ENCODE data around the gene TRPC4AP. TPM values are rescaled to one million over a fixed set of nuclear protein-coding genes. Genes with fewer than 3 reads are reported as not detected.
"Not testable (repeated sequence)": the region's sequence is repeated elsewhere in the genome, so short reads cannot be mapped to it uniquely, and the experiment has no call there.

Gene TRPC4AP
- polyA plus RNA-seq, 4 donors = 32.4 to 52.7 (median 42.2) TPM

DNA sequence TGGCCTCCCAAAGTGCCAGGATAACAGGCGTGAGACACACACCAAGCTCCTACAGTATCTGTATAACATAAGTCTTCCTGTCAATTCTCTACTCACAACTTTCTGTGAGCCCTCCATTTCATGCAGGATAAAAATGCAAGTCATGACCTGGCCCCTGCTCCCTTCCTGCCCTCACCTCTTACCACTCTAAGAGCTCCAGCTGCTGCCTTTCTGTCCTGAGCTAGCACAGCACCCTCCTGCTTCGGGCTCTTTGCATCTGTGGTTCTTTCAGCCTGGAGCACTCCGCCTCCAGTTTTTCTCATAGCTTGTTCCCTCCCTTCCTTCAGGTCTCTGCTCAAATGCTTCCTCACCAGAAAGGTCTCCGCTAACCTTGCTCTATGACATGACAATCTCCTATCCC, 23.7 kb upstream of the TRPC4AP start:
- 86 to 96% (median 91%) methylated on average over 4 of the region's 4 CpGs for WGBS, 3 donors
- Histone ChIP-seq H3K36me3 (ENCODE audit: control insufficient read depth in 3 of 3, insufficient read depth in 2 of 3, low read depth in 1 of 3, low read length in 3 of 3) (peaks cover 7 to 47% (median 18%) of the 10 kb centered on the region in 3 donors), H3K27ac (ENCODE audit: low read depth in 1 of 3, low read length in 2 of 3) (no peak overlapping the region), H3K27me3 (ENCODE audit: control insufficient read depth in 3 of 3, insufficient read depth in 3 of 3, low read length in 3 of 3) (no peaks in the 10 kb centered on the region), H3K9me3 (ENCODE audit: control insufficient read depth in 2 of 2, insufficient read depth in 1 of 2, low read depth in 1 of 2, low read length in 1 of 2) (no peaks in the 10 kb centered on the region), H3K4me1 (ENCODE audit: control insufficient read depth in 3 of 3, insufficient read depth in 2 of 3, low read depth in 1 of 3, low read length in 2 of 3) (no peaks in the 10 kb centered on the region), H3K4me3 (ENCODE audit: low read depth in 1 of 3, low read length in 3 of 3) (no peak overlapping the region)
- DNase-seq = no peak
- no peak for FAIRE-seq

DNA sequence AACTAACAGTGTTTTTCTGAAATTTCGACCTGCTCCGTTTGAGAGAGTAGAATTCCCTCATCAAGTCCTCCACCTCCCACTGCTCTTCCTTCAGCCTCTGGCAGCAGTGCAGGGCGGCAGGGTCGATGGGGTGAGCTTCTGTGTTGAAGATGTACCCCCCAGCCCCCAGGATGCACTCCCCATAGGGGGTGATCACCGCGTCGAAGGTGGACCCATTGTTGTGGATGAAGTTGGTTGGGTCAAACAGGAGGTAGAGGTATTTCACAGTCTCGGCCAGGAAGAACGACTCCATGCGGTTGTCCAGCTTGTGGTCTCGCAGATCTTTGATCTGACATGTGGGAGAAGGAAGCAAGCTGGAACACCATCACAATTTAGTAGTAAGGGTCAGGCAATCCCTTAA, 23.0 kb upstream of the TRPC4AP start:
- FAIRE-seq = no peak
- no peak overlapping the region for H3K4me3 ChIP-seq (ENCODE audit: low read depth in 1 of 3, low read length in 3 of 3)
- WGBS, 3 donors = 90 to 93% (median 93%) methylated on average over 11 of the region's 11 CpGs

DNA sequence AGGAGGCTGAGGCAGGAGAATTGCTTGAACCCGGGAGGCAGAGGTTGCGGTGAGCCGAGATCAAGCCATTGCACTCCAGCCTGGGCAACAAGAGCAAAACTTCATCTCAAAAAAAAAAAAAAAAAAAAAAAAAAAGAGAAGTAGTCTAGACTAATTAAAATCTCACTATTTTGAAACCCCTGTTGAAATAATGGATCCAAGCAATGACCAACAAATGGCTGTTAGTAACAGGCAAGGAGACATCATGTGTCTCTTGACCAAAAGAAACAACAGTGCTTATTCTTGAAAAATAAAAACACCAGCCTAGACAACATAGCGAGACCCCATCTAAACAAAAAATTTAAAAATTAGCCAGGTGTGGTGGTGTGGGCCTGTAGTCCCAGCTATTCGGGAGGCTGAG, 19.7 kb upstream of the TRPC4AP start:
- FAIRE-seq = not testable (repeated sequence)

More for the DNA sequence above, 23.0 kb upstream of the TRPC4AP start:
- Histone ChIP-seq H3K9me3 (ENCODE audit: control insufficient read depth in 2 of 2, insufficient read depth in 1 of 2, low read depth in 1 of 2, low read length in 1 of 2) (no peaks in the 10 kb centered on the region), H3K27ac (ENCODE audit: low read depth in 1 of 3, low read length in 2 of 3) (no peak overlapping the region), H3K36me3 (ENCODE audit: control insufficient read depth in 3 of 3, insufficient read depth in 2 of 3, low read depth in 1 of 3, low read length in 3 of 3) (peaks cover 5 to 45% (median 16%) of the 10 kb centered on the region in 3 donors), H3K4me1 (ENCODE audit: control insufficient read depth in 3 of 3, insufficient read depth in 2 of 3, low read depth in 1 of 3, low read length in 2 of 3) (no peaks in the 10 kb centered on the region), H3K27me3 (ENCODE audit: control insufficient read depth in 3 of 3, insufficient read depth in 3 of 3, low read length in 3 of 3) (no peaks in the 10 kb centered on the region)
- no peak for DNase-seq

DNA sequence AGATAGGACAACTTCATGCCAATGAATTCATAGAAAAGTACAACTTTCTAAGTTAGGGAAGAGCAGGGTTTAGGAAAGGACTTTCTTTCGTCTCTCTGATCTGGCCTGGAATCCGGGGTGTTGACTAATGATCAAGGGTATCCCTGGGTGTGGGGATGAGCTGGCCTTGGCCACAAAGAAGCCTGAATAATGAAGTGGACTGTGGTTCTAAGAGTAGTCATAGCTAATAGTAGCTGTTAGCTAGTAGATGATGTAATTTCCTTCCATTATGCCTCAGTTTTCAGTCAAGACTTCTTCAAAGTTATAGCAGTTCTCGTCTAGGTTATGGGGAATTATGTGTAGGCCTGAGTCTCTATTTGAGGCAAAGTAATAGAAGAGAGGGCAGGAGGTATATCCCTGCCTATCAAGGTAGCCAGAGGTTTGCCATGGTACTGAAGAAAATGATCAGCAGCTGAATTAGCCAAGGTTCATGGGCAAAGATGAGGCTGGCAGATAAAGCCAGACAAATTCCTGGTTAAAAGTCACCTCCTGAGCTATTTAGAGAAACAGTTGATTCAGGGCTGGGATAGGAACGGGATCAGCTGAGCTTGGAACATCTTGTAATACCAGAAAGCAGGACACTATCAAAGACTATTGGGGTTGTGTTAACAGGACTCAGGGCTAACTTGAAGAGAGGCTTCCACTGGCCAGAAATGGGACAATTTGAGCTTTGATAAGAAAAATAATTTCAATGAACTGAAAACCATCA, 18.7 kb upstream of the TRPC4AP start:
- Histone ChIP-seq H3K36me3 (ENCODE audit: control insufficient read depth in 3 of 3, insufficient read depth in 2 of 3, low read depth in 1 of 3, low read length in 3 of 3) (peaks cover 0 to 24% (median 9%) of the 10 kb centered on the region in 3 donors), H3K27me3 (ENCODE audit: control insufficient read depth in 3 of 3, insufficient read depth in 3 of 3, low read length in 3 of 3) (no peaks in the 10 kb centered on the region), H3K27ac (ENCODE audit: low read depth in 1 of 3, low read length in 2 of 3) (no peak overlapping the region), H3K9me3 (ENCODE audit: control insufficient read depth in 2 of 2, insufficient read depth in 1 of 2, low read depth in 1 of 2, low read length in 1 of 2) (no peaks in the 10 kb centered on the region), H3K4me1 (ENCODE audit: control insufficient read depth in 3 of 3, insufficient read depth in 2 of 3, low read depth in 1 of 3, low read length in 2 of 3) (no peaks in the 10 kb centered on the region), H3K4me3 (ENCODE audit: low read depth in 1 of 3, low read length in 3 of 3) (no peak overlapping the region)
- WGBS, 3 donors = 81 to 94% (median 82%) methylated on average over 4 of the region's 4 CpGs
- DNase-seq = no peak
- no peak for FAIRE-seq

More for the DNA sequence above, 19.7 kb upstream of the TRPC4AP start:
- WGBS, 3 donors = 81 to 88% (median 86%) methylated on average over 5 of the region's 5 CpGs
- not testable (repeated sequence) for H3K27me3 ChIP-seq (ENCODE audit: control insufficient read depth in 3 of 3, insufficient read depth in 3 of 3, low read length in 3 of 3); DNase-seq; H3K4me1 ChIP-seq (ENCODE audit: control insufficient read depth in 3 of 3, insufficient read depth in 2 of 3, low read depth in 1 of 3, low read length in 2 of 3); H3K27ac ChIP-seq (ENCODE audit: low read depth in 1 of 3, low read length in 2 of 3); H3K9me3 ChIP-seq (ENCODE audit: control insufficient read depth in 2 of 2, insufficient read depth in 1 of 2, low read depth in 1 of 2, low read length in 1 of 2); H3K4me3 ChIP-seq (ENCODE audit: low read depth in 1 of 3, low read length in 3 of 3)
- H3K36me3 ChIP-seq (ENCODE audit: control insufficient read depth in 3 of 3, insufficient read depth in 2 of 3, low read depth in 1 of 3, low read length in 3 of 3) = peaks cover 0 to 25% (median 10%) of the 10 kb centered on the region in 3 donors

- Histone ChIP-seq H3K27ac (ENCODE audit: low read depth in 1 of 3, low read length in 2 of 3) (no peak overlapping the region), H3K27me3 (ENCODE audit: control insufficient read depth in 3 of 3, insufficient read depth in 3 of 3, low read length in 3 of 3) (no peaks in the 10 kb centered on the region), H3K36me3 (ENCODE audit: control insufficient read depth in 3 of 3, insufficient read depth in 2 of 3, low read depth in 1 of 3, low read length in 3 of 3) (peaks cover 0 to 7% (median 4%) of the 10 kb centered on the region in 3 donors), H3K4me1 (ENCODE audit: control insufficient read depth in 3 of 3, insufficient read depth in 2 of 3, low read depth in 1 of 3, low read length in 2 of 3) (no peaks in the 10 kb centered on the region), H3K4me3 (ENCODE audit: low read depth in 1 of 3, low read length in 3 of 3) (no peak overlapping the region), H3K9me3 (ENCODE audit: control insufficient read depth in 2 of 2, insufficient read depth in 1 of 2, low read depth in 1 of 2, low read length in 1 of 2) (no peaks in the 10 kb centered on the region)
- no peak for FAIRE-seq
- WGBS, 3 donors = 91 to 95% (median 94%) methylated on average over 4 of the region's 4 CpGs
- no peak for DNase-seq
Measured at GRCh38 chr20:35108921-35109320, 16.3 kb upstream of the TRPC4AP start.

GRCh38 chr20:35106827-35107380, 14.3 kb upstream of the TRPC4AP start:
- Histone ChIP-seq H3K4me1 (ENCODE audit: control insufficient read depth in 3 of 3, insufficient read depth in 2 of 3, low read depth in 1 of 3, low read length in 2 of 3) (no peaks in the 10 kb centered on the region), H3K4me3 (ENCODE audit: low read depth in 1 of 3, low read length in 3 of 3) (no peak overlapping the region), H3K36me3 (ENCODE audit: control insufficient read depth in 3 of 3, insufficient read depth in 2 of 3, low read depth in 1 of 3, low read length in 3 of 3) (peaks cover 0 to 4% (median 0%) of the 10 kb centered on the region in 3 donors), H3K9me3 (ENCODE audit: control insufficient read depth in 2 of 2, insufficient read depth in 1 of 2, low read depth in 1 of 2, low read length in 1 of 2) (no peaks in the 10 kb centered on the region), H3K27ac (ENCODE audit: low read depth in 1 of 3, low read length in 2 of 3) (no peak overlapping the region), H3K27me3 (ENCODE audit: control insufficient read depth in 3 of 3, insufficient read depth in 3 of 3, low read length in 3 of 3) (no peaks in the 10 kb centered on the region)
- no peak for FAIRE-seq
- 91 to 94% (median 94%) methylated on average over 1 of the region's 1 CpG for WGBS, 3 donors
- DNase-seq = no peak

DNA sequence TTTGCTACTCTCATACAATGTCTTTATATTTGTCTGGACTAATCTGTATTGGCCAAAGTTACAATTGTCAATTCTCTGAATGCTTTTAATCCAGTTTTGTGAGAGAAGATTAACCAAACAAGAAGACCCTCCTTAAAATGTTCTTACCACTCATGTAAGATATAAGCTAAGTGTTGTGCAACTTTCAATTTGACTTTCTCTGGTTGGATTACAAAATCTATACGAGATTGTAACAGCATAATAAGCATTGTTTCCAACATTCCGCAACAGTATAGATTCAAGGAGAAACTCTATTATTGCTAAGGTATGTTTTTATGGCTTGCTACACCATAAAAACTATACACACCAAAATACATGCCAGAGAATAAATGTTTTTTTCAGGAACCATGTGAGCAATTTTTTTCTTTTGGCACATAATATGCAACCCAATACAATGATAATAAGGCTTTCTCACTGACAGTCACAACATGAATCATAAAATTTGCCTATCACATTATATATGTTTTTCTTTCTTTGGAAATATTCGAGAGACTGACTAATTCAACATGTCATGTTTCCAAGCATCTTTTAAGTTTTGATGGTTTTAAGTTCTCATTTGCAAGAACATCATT, 12.2 kb upstream of the TRPC4AP start:
- no peak overlapping the region for H3K4me3 ChIP-seq (ENCODE audit: low read depth in 1 of 3, low read length in 3 of 3)
- no peak overlapping the region for H3K27ac ChIP-seq (ENCODE audit: low read depth in 1 of 3, low read length in 2 of 3)
- peaks cover 0 to 2% (median 0%) of the 10 kb centered on the region in 3 donors for H3K36me3 ChIP-seq (ENCODE audit: control insufficient read depth in 3 of 3, insufficient read depth in 2 of 3, low read depth in 1 of 3, low read length in 3 of 3)
- 72 to 75% (median 75%) methylated on average over 3 of the region's 3 CpGs for WGBS, 3 donors
- H3K9me3 ChIP-seq (ENCODE audit: control insufficient read depth in 2 of 2, insufficient read depth in 1 of 2, low read depth in 1 of 2, low read length in 1 of 2) = no peaks in the 10 kb centered on the region
- no peaks in the 10 kb centered on the region for H3K4me1 ChIP-seq (ENCODE audit: control insufficient read depth in 3 of 3, insufficient read depth in 2 of 3, low read depth in 1 of 3, low read length in 2 of 3)
- DNase-seq (no peak), FAIRE-seq (no peak)
- H3K27me3 ChIP-seq (ENCODE audit: control insufficient read depth in 3 of 3, insufficient read depth in 3 of 3, low read length in 3 of 3) = no peaks in the 10 kb centered on the region

GRCh38 chr20:35101620-35102019, 9.0 kb upstream of the TRPC4AP start:
- no peaks in the 10 kb centered on the region for H3K9me3 ChIP-seq (ENCODE audit: control insufficient read depth in 2 of 2, insufficient read depth in 1 of 2, low read depth in 1 of 2, low read length in 1 of 2)
- WGBS, 3 donors = 89 to 93% (median 91%) methylated on average over 8 of the region's 8 CpGs
- no peaks in the 10 kb centered on the region for H3K27me3 ChIP-seq (ENCODE audit: control insufficient read depth in 3 of 3, insufficient read depth in 3 of 3, low read length in 3 of 3)
- H3K4me1 ChIP-seq (ENCODE audit: control insufficient read depth in 3 of 3, insufficient read depth in 2 of 3, low read depth in 1 of 3, low read length in 2 of 3) = no peaks in the 10 kb centered on the region
- no peak overlapping the region for H3K4me3 ChIP-seq (ENCODE audit: low read depth in 1 of 3, low read length in 3 of 3)
- DNase-seq (no peak), FAIRE-seq (no peak)
- H3K27ac ChIP-seq (ENCODE audit: low read depth in 1 of 3, low read length in 2 of 3) = no peak overlapping the region
- no peaks in the 10 kb centered on the region for H3K36me3 ChIP-seq (ENCODE audit: control insufficient read depth in 3 of 3, insufficient read depth in 2 of 3, low read depth in 1 of 3, low read length in 3 of 3)
